Measurements from ENCODE around the gene IL6R.
A peak's percentile ranks its signal among the peaks of the same experiment; 100 is the strongest.
"Not testable (repeated sequence)": the region's sequence is repeated elsewhere in the genome, so short reads cannot be mapped to it uniquely, and the experiment has no call there.

Gene IL6R

GRCh38 chr1:154422049-154422448 lies 16.9 kb downstream of the IL6R start:
- not testable (repeated sequence) for DNase-seq (ENCODE audit: low read depth); H3K4me3 ChIP-seq (ENCODE audit: low read depth, low read length)

- no peak overlapping the region for H3K4me3 ChIP-seq (ENCODE audit: low read depth, low read length)
- DNase-seq (ENCODE audit: low read depth), result no peak
Measured at GRCh38 chr1:154422521-154422920, 17.4 kb downstream of the IL6R start.

- H3K4me3 ChIP-seq (ENCODE audit: low read depth, low read length), result no peak overlapping the region
Measured at GRCh38 chr1:154423304-154423987, 18.3 kb downstream of the IL6R start.

GRCh38 chr1:154423988-154424326 lies 18.8 kb downstream of the IL6R start:
- no peak overlapping the region for H3K4me3 ChIP-seq (ENCODE audit: low read depth, low read length)
- DNase-seq (ENCODE audit: low read depth), result no peak

More at GRCh38 chr1:154423304-154423987, 18.3 kb downstream of the IL6R start:
- DNase-seq (ENCODE audit: low read depth), result no peak

- DNase-seq (ENCODE audit: low read depth), result no peak
Measured at GRCh38 chr1:154425172-154425571, 20.0 kb downstream of the IL6R start.

GRCh38 chr1:154427173-154428139 lies 22.3 kb downstream of the IL6R start:
- peak; percentile 78 for DNase-seq (ENCODE audit: low read depth)
- no peak overlapping the region for H3K4me3 ChIP-seq (ENCODE audit: low read depth, low read length)

More at GRCh38 chr1:154425172-154425571, 20.0 kb downstream of the IL6R start:
- H3K4me3 ChIP-seq (ENCODE audit: low read depth, low read length), result no peak overlapping the region

- no peak for DNase-seq (ENCODE audit: low read depth)
- no peak overlapping the region for H3K4me3 ChIP-seq (ENCODE audit: low read depth, low read length)
Measured at GRCh38 chr1:154429118-154429517, 24.0 kb downstream of the IL6R start.

- H3K4me3 ChIP-seq (ENCODE audit: low read depth, low read length), result no peak overlapping the region
Measured at GRCh38 chr1:154429841-154430611, 24.9 kb downstream of the IL6R start.

GRCh38 chr1:154430903-154431302 lies 25.8 kb downstream of the IL6R start:
- no peak overlapping the region for H3K4me3 ChIP-seq (ENCODE audit: low read depth, low read length)
- no peak for DNase-seq (ENCODE audit: low read depth)

More at GRCh38 chr1:154429841-154430611, 24.9 kb downstream of the IL6R start:
- no peak for DNase-seq (ENCODE audit: low read depth)

- no peak overlapping the region for H3K4me3 ChIP-seq (ENCODE audit: low read depth, low read length)
- DNase-seq (ENCODE audit: low read depth), result peak; percentile 87
Measured at GRCh38 chr1:154431586-154432373, 26.6 kb downstream of the IL6R start.

GRCh38 chr1:154433161-154433764 lies 28.1 kb downstream of the IL6R start:
- no peak for DNase-seq (ENCODE audit: low read depth)
- no peak overlapping the region for H3K4me3 ChIP-seq (ENCODE audit: low read depth, low read length)

GRCh38 chr1:154434346-154435085 lies 29.4 kb downstream of the IL6R start:
- no peak overlapping the region for H3K4me3 ChIP-seq (ENCODE audit: low read depth, low read length)
- peak; percentile 70 for DNase-seq (ENCODE audit: low read depth)

- DNase-seq (ENCODE audit: low read depth), result no peak
- no peak overlapping the region for H3K4me3 ChIP-seq (ENCODE audit: low read depth, low read length)
Measured at GRCh38 chr1:154435599-154436200, 30.6 kb downstream of the IL6R start.

- H3K4me3 ChIP-seq (ENCODE audit: low read depth, low read length), result no peak overlapping the region
- no peak for DNase-seq (ENCODE audit: low read depth)
Measured at GRCh38 chr1:154436433-154436832, 31.3 kb downstream of the IL6R start.

- no peak for DNase-seq (ENCODE audit: low read depth)
- no peak overlapping the region for H3K4me3 ChIP-seq (ENCODE audit: low read depth, low read length)
Measured at GRCh38 chr1:154440036-154440804, 35.1 kb downstream of the IL6R start.

- no peak overlapping the region for H3K4me3 ChIP-seq (ENCODE audit: low read depth, low read length)
- DNase-seq (ENCODE audit: low read depth), result no peak
Measured at GRCh38 chr1:154441241-154441888, 36.2 kb downstream of the IL6R start.

Data from skeletal muscle cell (primary cell).